Heart left ventricle (tissue), 13 donors: ENCODE results near the gene ATRN.

Experiments
- CTCF ChIP-seq, 12 donors: fragments of 200-600 bp; sonication (generic) in 4 of 12; IDR thresholded peaks; one replicate each; pipeline versions ENCODE4 v1.5.0 to v1.8.0; 2018 to 2022; ENCODE audit warnings: antibody characterized with exemption in 12 of 12, mild to moderate bottlenecking in 5 of 12
- POLR2A ChIP-seq, 2 donors: fragments of 450-650 bp; IDR thresholded peaks; one replicate each; pipeline ENCODE4 v1.6.1; 2017; ENCODE audit warnings: antibody characterized with exemption in 2 of 2, mild to moderate bottlenecking in 2 of 2, moderate library complexity in 2 of 2
- donor health status: ischemic (EF 13 %, LVEDD 7.1; RV severe dilation, severe dysfunction).
- donor health status: DM: no; HTN: yes; CAD: no.
- donor health status: DM: no; HTN: no; CAD: no.
- donor health status: ischemic (EF 25% LVEDD 6.9; RV normal size, moderate dysfunction).
- donor health status: ischemic (EF 25% LVEDD 5.7; RV mildly dilated, moderate dysfunction).
- donor health status: ischemic (EF 35%, LVEDD 5.7; RV mildly dilated, moderate dysfunction).
- donor health status: nonischemic (EF 11% LVEDD 7.7; RV severe dilation, severe dysfunction).
- donor health status: DM: yes; HTN: yes; CAD: no.
- donor health status: PGD.
- donor health status: ischemic (EF 29% LVEDD 5.4; RV normal size, mild dysfunction).
- donor health status: nonischemic (EF 23%, LVEDD 6.1; RV moderate dilation, normal function).

GRCh38 chr20:3698591-3699001 lies 227.8 kb downstream of the ATRN start:
- TF ChIP-seq CTCF (IDR thresholded peaks at IDR 0.05) (no peak), POLR2A (IDR thresholded peaks at IDR 0.05) (no peak)
